ENCODE data around the gene NPY5R.

- TF ChIP-seq POLR2A (IDR thresholded peaks at IDR 0.05; ENCODE audit: low read length), result no peak
- TF ChIP-seq GATA1 (IDR thresholded peaks at IDR 0.05; ENCODE audit: low read depth, low read length), result no peak
Measured at GRCh38 chr4:163380703-163381102, 37.0 kb downstream of the NPY5R start.
